Gastrocnemius medialis (tissue), 4 donors: Measurements from ENCODE around the gene KRT4.

ENCODE experiments used
- POLR2A ChIP-seq, 2 donors: fragments of 450-650 bp; IDR thresholded peaks; one replicate each; pipeline ENCODE4 v1.6.1; 2017; ENCODE audit warnings: antibody characterized with exemption in 2 of 2, mild to moderate bottlenecking in 2 of 2, moderate library complexity in 2 of 2
- TF ChIP-seq, protein P1 (sequence below), 5 experiments: fragments of 450-650 bp in 3 of 5; fragments of 200-600 bp in 2 of 5; sonication (generic) in 2 of 5; IDR thresholded peaks in 4 of 5; conservative IDR thresholded peaks in 1 of 5; 1 replicate in 4 of 5; 2 replicates in 1 of 5; pipeline ENCODE4 v1.5.1; 2016 to 2019; ENCODE audit warnings: antibody characterized with exemption in 5 of 5, mild to moderate bottlenecking in 3 of 5, moderate library complexity in 3 of 5

- TF ChIP-seq, protein P1, sequence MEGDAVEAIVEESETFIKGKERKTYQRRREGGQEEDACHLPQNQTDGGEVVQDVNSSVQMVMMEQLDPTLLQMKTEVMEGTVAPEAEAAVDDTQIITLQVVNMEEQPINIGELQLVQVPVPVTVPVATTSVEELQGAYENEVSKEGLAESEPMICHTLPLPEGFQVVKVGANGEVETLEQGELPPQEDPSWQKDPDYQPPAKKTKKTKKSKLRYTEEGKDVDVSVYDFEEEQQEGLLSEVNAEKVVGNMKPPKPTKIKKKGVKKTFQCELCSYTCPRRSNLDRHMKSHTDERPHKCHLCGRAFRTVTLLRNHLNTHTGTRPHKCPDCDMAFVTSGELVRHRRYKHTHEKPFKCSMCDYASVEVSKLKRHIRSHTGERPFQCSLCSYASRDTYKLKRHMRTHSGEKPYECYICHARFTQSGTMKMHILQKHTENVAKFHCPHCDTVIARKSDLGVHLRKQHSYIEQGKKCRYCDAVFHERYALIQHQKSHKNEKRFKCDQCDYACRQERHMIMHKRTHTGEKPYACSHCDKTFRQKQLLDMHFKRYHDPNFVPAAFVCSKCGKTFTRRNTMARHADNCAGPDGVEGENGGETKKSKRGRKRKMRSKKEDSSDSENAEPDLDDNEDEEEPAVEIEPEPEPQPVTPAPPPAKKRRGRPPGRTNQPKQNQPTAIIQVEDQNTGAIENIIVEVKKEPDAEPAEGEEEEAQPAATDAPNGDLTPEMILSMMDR (IDR thresholded peaks at IDR 0.05 in 4 of 5, conservative IDR thresholded peaks at IDR 0.05 in 1 of 5) = no peak
- TF ChIP-seq POLR2A (IDR thresholded peaks at IDR 0.05) = no peak
These were observed 3.2 kb upstream of the KRT4 start for GRCh38 chr12:52817003-52817698.
